NCI-H1930 (cell line): Measurements from ENCODE around the gene MLXIPL.
"Not testable (repeated sequence)": the region's sequence is repeated elsewhere in the genome, so short reads cannot be mapped to it uniquely, and the experiment has no call there.

ENCODE experiments used
- DNase-seq, 2 experiments: peaks; one replicate each; lab custom pipeline; 2025; lab: John Stamatoyannopoulos, UW

The MLXIPL gene

DNA sequence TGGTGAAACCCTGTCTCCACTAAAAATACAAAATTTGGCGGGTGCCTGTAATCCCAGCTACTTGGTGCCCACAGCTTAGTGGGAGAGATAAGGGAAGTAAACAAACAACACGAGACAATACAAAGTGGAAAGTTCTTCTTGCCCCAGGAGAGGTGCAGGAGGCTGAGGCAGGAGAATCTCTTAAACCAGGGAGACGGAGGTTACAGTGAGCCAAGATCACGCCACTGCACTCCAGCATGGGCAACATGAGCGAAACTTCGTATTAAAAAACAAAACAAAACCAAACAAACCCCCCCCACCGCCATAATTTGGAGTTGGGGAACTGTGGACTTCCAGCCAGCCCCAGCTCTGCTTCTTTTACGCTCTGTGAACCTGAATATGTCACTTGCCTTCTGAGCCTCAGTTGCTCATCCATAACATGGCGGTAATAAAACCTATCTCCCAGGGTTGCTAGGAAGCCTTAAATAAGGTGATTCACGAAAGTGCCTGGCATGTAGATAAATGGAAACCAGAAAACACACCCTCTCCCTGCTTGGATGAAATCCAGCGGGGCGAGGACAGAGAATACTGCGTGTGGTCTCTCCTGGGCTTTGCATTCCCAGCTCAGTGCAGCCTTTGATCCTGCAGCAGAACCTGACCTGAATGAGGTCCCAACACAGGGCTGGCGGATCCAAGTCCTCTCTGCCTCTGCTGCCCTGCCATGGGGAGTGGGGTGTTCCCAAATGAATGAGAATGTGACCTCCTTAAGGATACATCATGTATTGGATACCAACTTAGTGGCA is 10.2 kb downstream of the MLXIPL start:
- DNase-seq: no peak

GRCh38 chr7:73612598-73613269 is 11.6 kb downstream of the MLXIPL start:
- DNase-seq: no peak

DNA sequence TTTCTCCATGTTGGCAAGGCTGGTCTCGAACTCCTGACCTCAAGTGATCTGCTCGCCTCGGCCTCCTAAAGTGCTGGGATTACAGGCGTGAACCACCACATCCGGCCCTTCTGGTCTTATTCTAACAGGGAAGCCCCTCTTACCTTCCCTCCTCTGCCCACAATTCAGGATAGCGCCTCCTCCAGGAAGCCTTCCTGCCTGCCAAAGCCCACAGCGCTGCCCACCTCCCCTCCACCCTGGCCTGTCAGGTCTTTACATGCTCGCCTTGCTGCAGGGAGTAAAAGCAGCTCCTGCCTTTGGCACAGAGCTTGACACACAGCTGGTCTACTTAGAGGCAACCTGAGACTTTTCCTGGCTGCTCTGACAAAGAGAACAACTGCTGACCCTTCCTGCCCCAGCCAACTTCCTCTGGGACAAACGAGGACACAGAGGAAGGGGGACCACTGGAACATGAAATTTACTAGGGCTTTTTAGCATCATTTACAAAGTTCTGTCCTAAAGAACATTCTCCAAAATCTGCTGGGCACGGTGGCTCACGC is 13.2 kb downstream of the MLXIPL start:
- DNase-seq: no peak

GRCh38 chr7:73610105-73610504 is 14.2 kb downstream of the MLXIPL start:
- no peak for DNase-seq

GRCh38 chr7:73607692-73607983 is 16.7 kb downstream of the MLXIPL start:
- DNase-seq: not testable (repeated sequence)

- peak; percentile 46 to 60 for DNase-seq
Observed at GRCh38 chr7:73606801-73607691, 17.3 kb downstream of the MLXIPL start.

GRCh38 chr7:73605601-73606220 is 18.6 kb downstream of the MLXIPL start:
- DNase-seq: no peak

DNA sequence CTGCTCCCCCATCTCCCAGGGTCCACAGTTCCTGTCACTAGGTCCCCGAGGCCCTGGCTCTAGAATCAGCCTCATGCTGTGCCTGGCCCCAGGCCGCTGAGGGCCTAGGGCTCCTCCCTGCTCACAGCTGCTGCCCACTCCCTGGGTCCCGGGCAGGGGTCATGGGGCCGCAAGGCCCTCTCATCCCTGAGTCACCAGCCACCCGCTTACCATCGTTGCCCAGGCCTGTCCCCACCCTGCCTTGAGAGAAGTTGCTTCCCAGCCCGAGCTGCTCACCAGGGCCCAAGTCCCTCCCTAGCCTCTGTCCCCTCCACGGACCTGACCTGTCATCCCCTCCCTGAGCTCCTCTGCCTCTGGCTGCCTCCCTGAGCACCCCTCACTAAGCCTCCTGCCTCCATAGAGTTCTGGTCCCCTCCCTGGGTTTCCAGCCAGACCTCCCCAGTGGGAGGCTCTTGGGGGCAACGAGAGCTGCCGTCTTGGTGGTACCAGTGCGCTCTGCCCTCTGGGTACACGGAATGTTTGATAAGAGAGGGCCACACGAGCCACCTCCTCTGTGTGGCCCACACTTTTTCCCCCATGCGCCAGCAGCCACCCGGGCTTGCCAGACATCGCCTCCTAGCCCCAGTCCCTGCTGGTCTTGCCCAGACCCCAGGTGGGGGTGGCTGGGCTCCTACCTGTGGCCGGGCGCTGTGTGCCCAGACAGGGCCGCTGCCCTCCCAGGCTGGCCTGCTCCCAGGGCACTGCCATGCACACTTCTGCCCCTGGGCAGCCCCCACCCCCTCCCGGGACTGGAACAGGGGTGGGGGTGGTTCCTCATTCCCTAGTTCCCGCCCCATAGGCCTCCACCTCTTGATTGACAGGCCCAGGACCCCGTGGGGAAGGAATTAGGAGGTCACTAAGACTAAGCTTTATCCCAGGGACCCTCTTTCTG is 21.3 kb downstream of the MLXIPL start:
- no peak for DNase-seq

- no peak for DNase-seq
Observed at GRCh38 chr7:73599916-73600315, 24.4 kb downstream of the MLXIPL start.

GRCh38 chr7:73599151-73599882 is 25.0 kb downstream of the MLXIPL start:
- no peak for DNase-seq

DNA sequence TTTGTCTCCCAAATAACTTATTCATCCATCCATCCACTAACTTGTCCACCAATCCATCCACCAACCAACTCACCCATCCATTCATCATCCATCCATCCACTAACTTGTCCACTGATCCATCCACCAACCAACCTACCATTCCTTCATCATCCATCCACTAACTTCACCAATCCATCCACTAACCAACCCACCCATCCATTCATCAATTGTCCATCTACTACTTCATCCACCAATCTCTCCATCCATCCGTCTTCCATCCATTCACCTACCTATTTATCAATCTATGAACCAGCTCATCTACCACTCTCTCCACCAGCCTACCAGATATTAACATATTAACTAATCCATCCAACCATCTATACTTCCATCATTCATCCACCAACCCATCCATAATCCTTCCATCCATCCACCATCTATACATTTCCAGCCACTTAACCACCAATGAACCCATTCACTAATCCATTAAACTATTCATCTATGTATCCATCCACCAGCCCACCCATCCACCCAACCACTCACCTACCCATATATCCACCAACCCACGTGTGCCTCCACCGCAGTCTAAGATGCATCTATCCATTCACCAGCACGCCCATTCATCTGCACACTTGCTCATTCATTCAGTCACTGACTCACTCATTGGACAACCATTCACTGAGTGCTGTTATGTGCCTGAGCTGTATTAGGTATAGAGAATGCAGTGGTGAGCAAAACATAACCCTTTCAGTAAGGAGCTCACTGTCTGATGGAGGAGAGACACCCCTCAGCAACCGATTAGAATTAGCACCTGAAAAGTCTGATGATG is 26.1 kb downstream of the MLXIPL start:
- no peak for DNase-seq

DNA sequence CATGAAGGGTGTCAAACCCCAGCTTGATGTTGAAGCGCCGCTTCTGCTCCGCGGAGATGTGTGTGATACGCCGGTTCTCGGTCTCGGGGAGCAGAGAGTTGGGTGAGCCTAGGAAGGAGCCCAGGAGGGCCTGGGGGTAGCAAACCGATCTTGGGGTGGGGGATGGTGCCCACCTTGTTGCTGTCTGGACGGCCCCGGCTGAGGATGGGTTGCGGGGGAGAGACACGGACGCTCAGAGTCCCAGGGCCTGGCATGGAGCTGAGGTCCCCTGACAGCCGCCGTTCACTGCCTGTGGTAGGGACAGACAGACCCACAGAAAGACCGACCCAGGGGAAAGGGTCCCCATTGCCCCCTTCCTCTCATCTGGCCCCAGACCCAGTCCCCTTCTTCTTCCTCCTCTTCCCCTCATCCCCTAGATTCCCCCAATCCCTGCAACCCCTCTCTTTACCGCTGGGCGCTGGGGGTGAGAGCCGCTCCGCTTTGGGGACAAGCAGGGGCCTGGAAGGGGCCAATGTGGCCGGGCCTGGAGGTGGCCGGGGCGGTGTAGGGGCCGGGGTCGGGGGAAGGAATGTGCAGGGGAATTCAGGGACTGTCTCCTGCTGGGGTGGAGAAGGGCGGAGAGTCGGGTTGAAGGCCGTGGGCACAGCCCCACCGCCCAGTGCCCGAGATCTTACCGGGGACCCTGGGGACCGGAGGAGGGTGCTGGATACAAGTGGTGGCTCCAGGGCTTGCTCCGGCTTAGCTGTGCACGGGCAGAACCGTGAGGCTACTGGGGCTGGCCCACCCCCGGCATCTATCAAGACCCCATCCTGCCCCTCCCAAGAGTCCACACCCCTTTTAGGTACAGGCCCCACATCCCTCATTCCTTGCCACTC is 27.9 kb downstream of the MLXIPL start:
- no peak for DNase-seq

- no peak for DNase-seq
Observed at GRCh38 chr7:73595358-73595757, 29.0 kb downstream of the MLXIPL start.

DNA sequence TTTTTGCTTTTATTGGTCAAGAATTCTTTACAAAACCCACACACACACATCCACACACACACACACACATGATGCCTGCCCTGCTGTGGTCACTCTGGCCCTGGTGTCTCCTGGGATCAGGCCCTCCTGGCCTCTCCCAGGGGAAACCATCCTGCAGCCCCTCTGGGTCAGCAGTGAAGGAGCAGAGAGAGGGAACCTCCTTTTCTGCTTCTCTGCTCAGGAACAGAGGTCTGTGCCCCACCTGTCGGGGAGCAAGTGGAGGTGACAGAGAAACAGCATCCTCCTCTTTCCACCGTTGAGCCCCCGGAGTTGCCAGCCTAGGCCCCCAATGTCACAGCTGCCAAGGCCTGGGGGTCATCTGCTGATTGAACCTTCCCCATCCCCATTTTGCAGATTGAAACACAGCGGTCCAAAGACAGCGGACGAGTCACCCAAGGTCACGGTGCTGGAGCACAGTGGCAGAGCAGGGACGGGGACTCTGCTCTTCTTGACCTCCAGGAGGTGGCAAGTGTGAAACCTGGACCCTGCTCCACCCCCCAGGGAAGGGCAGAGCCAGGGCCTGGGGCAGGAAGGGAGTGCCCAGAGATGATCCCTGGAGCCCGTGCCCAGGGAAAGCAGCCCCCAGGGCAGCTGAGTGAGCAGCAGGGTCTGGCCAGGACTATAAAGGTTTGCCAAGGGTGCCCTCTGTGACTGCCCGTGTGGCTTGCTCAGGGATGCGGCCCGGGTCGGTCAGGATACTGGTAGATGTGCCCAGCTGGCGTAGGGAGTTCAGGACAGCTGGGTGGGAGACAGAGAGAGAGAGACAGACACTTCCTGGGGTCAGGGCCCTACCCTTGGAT is 30.9 kb downstream of the MLXIPL start:
- no peak for DNase-seq

DNA sequence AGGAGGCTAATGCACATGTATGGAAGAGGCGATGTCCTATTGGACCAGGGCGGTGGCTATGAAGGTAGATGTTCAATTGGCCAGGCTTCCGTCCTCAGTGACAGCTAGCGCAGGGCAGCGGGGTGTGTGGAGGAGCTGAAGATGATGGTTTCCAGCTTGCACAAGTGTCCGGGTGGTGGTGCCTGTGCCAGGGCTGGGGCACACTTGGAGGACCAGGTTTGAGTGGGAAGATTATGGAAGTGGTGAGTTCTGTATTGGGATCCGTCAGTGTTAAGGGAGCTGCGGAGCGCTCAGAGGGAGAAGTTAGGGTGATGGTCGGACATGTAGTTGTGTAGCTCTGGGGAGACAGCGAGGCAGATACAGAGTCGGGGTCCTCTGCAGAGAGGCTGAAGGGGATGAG is 37.4 kb downstream of the MLXIPL start:
- DNase-seq: no peak

DNA sequence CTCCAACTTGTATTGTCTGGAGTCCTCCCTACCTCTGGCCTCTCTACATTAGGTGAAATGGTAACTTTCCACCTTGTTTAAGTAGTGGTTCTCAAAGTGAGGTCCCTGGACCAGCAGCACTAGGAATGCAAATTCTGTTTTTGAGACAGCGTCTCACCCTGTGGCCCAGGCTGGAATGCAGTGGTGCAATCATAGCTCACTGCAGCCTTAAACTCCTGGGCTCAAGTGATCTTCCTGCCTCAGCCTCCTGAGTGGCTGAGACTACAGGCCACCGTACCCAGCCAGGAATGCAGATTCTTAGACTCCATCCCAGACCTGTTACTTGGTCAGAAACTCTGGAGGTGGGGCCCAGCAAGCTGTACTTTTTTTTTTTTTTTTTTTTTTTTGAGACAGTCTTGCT is 39.1 kb downstream of the MLXIPL start:
- no peak for DNase-seq

DNA sequence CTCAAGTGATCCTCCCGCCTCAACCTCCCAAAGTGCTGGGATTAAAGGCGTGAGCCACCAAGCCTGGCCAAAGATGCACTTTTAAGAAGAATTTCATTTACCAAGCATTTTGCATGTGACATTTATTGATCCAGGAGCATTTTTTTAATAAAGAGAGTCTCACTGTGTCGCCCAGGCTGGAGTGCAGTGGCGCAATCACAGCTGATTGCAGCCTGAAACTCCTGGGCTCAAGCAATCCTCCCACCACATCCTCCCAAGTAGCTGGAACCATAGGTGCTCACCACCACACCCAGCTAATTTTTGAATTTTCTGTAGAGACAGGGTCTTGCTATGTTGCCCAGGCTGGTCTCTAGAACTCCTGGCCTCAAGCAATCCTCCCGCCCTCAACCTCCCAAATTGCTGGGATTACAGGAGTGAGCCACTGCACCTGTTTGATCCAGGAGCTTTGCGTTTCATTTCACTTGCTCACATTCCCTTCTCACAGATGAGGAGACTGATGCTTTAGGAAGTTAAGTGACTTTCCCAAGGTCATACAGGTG is 41.6 kb downstream of the MLXIPL start:
- no peak for DNase-seq
